Liver (tissue), 9 donors: Measurements from ENCODE around the gene CYTL1. TPM values are rescaled to one million over a fixed set of nuclear protein-coding genes. Genes with fewer than 3 reads are reported as not detected.

Experiments used
- DNase-seq: peaks from one replicate; pipeline ENCODE4 v3.0.0-alpha.2; 2017; ENCODE audit warnings: low spot score
- H3K27ac ChIP-seq, 2 donors: one replicate each; pipeline ENCODE4 v1.7.0; 2013; ENCODE audit warnings: inconsistent platforms in 2 of 2, low read length in 2 of 2, control low read depth in 1 of 2, low read depth in 1 of 2, mild to moderate bottlenecking in 1 of 2
- H3K27me3 ChIP-seq, 4 donors: one replicate each; pipeline versions ENCODE4 v1.6.1 to v1.7.0; 2013; ENCODE audit warnings: low read length in 3 of 4, inconsistent platforms in 1 of 4, mild to moderate bottlenecking in 1 of 4, moderate library complexity in 1 of 4; ENCODE audit not compliant: control insufficient read depth in 4 of 4, insufficient read depth in 4 of 4
- H3K36me3 ChIP-seq, 4 donors: one replicate each; pipeline versions ENCODE4 v1.6.1 to v1.7.0; 2013; ENCODE audit warnings: low read length in 3 of 4, mild to moderate bottlenecking in 3 of 4, low read depth in 1 of 4, moderate library complexity in 1 of 4; ENCODE audit not compliant: control insufficient read depth in 4 of 4, insufficient read depth in 3 of 4
- H3K4me1 ChIP-seq, 4 donors: one replicate each; pipeline versions ENCODE4 v1.6.1 to v1.7.0; 2013; ENCODE audit warnings: low read length in 3 of 4, mild to moderate bottlenecking in 3 of 4, moderate library complexity in 1 of 4; ENCODE audit not compliant: control insufficient read depth in 4 of 4, insufficient read depth in 4 of 4
- H3K4me3 ChIP-seq, 3 donors: one replicate each; pipeline versions ENCODE4 v1.6.1 to v1.7.0; 2013; ENCODE audit warnings: low read length in 3 of 3, control low read depth in 1 of 3, low read depth in 1 of 3, mild to moderate bottlenecking in 1 of 3
- H3K9ac ChIP-seq, 2 donors: one replicate each; pipeline ENCODE4 v1.7.0; 2013; ENCODE audit warnings: low read length in 2 of 2, mild to moderate bottlenecking in 2 of 2, moderate library complexity in 2 of 2, control low read depth in 1 of 2, low read depth in 1 of 2
- H3K9me3 ChIP-seq, 4 donors: one replicate each; pipeline versions ENCODE4 v1.6.1 to v1.7.0; 2013; ENCODE audit warnings: low read length in 3 of 4; ENCODE audit not compliant: control insufficient read depth in 4 of 4
- HNF4G ChIP-seq: IDR thresholded peaks from 2 replicates; pipeline ENCODE4 v1.6.1; 2016; ENCODE audit warnings: antibody characterized with exemption
- NR2F2 ChIP-seq: IDR thresholded peaks from 2 replicates; pipeline ENCODE4 v1.6.1; 2016; ENCODE audit warnings: antibody characterized with exemption
- RAD21 ChIP-seq, 2 donors: IDR thresholded peaks; 2 replicates each; pipeline ENCODE4 v1.6.1; 2016; ENCODE audit warnings: antibody characterized with exemption in 2 of 2, mild to moderate bottlenecking in 2 of 2
- SP1 ChIP-seq: IDR thresholded peaks from 2 replicates; pipeline ENCODE4 v1.6.1; 2018; ENCODE audit warnings: antibody characterized with exemption, mild to moderate bottlenecking
- TAF1 ChIP-seq: conservative IDR thresholded peaks from 2 replicates; pipeline ENCODE4 v1.6.1; 2016; ENCODE audit warnings: antibody characterized with exemption, mild to moderate bottlenecking
- YY1 ChIP-seq: IDR thresholded peaks from 2 replicates; pipeline ENCODE4 v1.6.1; 2016; ENCODE audit warnings: antibody characterized with exemption, mild to moderate bottlenecking
- WGBS: extraction: QIAGEN DNeasy Blood & Tissue Kit; methylation state at CpG from one replicate; pipeline ENCODE4 v1.1.7; 2013; 5-methylcytosine and 5-hydroxymethylcytosine counted together
- polyA plus RNA-seq, 2 donors: library from polyadenylated mRNA; stranded (reverse) in 1 of 2; unstranded in 1 of 2; fragments of 200-250 nt in 1 of 2; fragments of >200 nt in 1 of 2; fragmentation: Nextera tagmentation in 1 of 2; extraction: Ambion mirVana in 1 of 2; gene quantifications; one replicate each; pipeline versions ENCODE4 v1.2.1 to v1.2.3, GENCODE V29; 2013 to 2015
- total RNA-seq, 2 donors: library from RNA; depleted of rRNA; stranded (reverse); fragments of >200 nt; gene quantifications; one replicate each; pipeline ENCODE4 v1.2.3, GENCODE V29; 2014
- TF ChIP-seq, protein P1 (sequence below): fragments of 150-350 bp; IDR thresholded peaks from 2 replicates; pipeline ENCODE4 v1.5.1; 2017; ENCODE audit warnings: improper control_type of control experiment, low read depth, low read length; ENCODE audit not compliant: missing input control
- TF ChIP-seq, protein P2 (sequence below): IDR thresholded peaks from 2 replicates; pipeline ENCODE4 v1.6.1; 2016; ENCODE audit warnings: antibody characterized with exemption
- TF ChIP-seq, protein P3 (sequence below): IDR thresholded peaks from 2 replicates; pipeline ENCODE4 v1.6.1; 2016; ENCODE audit warnings: antibody characterized with exemption
- donor health status: healthy.
- donor health status: healthy.
- donor health status: healthy.
- donor health status: healthy.
- donor health status: healthy.

The CYTL1 gene
- total and polyA plus RNA-seq, 4 donors, result 0.13 to 4.6 TPM; not detected in 2

DNA sequence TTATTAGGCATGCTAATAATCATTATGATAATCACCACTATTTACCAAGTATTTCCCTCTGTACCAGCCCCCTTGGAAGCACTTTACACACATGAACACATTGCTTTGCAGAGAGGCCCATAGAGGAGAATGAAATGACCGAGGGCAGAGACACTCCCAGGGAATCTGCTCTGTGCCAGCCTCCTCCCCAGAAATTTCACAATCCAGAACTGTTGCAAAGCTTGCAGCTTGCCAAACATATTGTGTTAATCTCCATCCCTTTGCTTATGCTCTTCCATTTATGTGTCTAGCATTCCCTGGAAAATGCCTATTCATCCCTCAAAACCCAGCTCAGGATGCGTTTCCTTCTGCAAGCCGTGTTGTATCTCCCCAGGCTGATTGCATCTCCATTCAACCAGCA is 37.8 kb downstream of the CYTL1 start (continued):
- TF ChIP-seq, protein P1, sequence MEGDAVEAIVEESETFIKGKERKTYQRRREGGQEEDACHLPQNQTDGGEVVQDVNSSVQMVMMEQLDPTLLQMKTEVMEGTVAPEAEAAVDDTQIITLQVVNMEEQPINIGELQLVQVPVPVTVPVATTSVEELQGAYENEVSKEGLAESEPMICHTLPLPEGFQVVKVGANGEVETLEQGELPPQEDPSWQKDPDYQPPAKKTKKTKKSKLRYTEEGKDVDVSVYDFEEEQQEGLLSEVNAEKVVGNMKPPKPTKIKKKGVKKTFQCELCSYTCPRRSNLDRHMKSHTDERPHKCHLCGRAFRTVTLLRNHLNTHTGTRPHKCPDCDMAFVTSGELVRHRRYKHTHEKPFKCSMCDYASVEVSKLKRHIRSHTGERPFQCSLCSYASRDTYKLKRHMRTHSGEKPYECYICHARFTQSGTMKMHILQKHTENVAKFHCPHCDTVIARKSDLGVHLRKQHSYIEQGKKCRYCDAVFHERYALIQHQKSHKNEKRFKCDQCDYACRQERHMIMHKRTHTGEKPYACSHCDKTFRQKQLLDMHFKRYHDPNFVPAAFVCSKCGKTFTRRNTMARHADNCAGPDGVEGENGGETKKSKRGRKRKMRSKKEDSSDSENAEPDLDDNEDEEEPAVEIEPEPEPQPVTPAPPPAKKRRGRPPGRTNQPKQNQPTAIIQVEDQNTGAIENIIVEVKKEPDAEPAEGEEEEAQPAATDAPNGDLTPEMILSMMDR, result no peak
- TF ChIP-seq RAD21 (IDR thresholded peaks at IDR 0.05), result no peak

DNA sequence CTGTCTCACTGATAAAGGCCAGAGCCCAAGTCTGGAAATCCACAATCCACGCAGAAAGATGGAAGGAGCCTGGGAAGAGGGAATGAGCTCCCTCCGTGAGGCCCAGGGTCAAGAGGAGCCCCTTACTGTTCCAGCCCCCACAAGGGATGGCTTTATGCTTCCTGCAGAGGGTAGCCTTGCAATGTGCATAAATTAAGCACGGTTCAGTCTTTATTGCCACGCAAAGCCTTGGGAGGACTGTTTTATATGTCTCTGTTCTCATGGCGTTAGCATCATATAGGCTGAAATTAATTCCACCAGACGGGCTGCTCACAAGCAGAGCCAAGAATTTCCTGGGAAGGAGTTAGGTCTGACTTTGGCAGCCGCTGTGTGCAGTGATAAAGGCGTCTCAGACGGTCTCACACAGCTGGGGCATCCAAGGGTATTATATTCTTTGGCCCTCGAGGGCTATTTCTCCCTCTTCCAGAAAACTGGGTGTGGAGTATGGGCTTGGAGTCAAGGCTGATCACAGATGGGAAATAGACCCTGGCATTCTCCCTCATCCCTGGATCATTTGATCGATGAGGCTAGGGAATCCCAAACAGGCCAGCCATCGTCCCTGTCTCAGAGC is 38.5 kb downstream of the CYTL1 start:
- no peaks in the 10 kb centered on the region for H3K9me3 ChIP-seq
- no peaks in the 10 kb centered on the region for H3K36me3 ChIP-seq
- H3K4me3 ChIP-seq, result no peak overlapping the region
- H3K4me1 ChIP-seq, result no peaks in the 10 kb centered on the region
- no peak overlapping the region for H3K9ac ChIP-seq
- no peak for TF ChIP-seq NR2F2
- TF ChIP-seq YY1, result no peak
- TF ChIP-seq, protein P1, result no peak
- TF ChIP-seq, protein P2, sequence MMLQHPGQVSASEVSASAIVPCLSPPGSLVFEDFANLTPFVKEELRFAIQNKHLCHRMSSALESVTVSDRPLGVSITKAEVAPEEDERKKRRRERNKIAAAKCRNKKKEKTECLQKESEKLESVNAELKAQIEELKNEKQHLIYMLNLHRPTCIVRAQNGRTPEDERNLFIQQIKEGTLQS, result no peak
- no peak for TF ChIP-seq HNF4G
- H3K27ac ChIP-seq, result no peak overlapping the region
- no peaks in the 10 kb centered on the region for H3K27me3 ChIP-seq
- DNase-seq, result no peak
- WGBS, result 81% methylated on average over 12 of the region's 12 CpGs

DNA sequence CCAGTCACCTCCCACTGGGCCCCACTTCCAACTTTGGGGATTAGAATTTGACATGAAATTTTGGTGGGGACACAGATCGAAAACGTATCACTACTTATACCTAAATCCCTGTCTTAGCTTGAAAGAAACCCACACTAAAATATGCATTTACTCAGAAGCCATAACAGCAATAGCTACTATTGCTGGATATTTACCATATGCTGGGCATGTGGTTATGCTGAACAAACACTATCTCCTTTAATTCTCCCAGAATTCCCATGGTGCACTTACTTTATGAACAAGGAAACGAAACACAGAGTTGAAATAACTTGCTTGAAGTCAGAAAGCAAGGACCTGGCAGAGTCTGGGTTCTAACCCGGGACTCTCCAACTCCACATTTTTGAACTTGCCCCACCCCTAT is 39.3 kb downstream of the CYTL1 start:
- no peaks in the 10 kb centered on the region for H3K36me3 ChIP-seq
- no peak overlapping the region for H3K4me3 ChIP-seq
- peaks cover 0 to 5% (median under 1%) of the 10 kb centered on the region in 4 donors for H3K9me3 ChIP-seq
- no peak for DNase-seq
- no peaks in the 10 kb centered on the region for H3K4me1 ChIP-seq
- H3K27ac ChIP-seq, result no peak overlapping the region
- no peaks in the 10 kb centered on the region for H3K27me3 ChIP-seq
- no peak overlapping the region for H3K9ac ChIP-seq
- WGBS, result 85% methylated on average over 4 of the region's 4 CpGs
- TF ChIP-seq, protein P3, sequence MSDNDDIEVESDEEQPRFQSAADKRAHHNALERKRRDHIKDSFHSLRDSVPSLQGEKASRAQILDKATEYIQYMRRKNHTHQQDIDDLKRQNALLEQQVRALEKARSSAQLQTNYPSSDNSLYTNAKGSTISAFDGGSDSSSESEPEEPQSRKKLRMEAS, result no peak

DNA sequence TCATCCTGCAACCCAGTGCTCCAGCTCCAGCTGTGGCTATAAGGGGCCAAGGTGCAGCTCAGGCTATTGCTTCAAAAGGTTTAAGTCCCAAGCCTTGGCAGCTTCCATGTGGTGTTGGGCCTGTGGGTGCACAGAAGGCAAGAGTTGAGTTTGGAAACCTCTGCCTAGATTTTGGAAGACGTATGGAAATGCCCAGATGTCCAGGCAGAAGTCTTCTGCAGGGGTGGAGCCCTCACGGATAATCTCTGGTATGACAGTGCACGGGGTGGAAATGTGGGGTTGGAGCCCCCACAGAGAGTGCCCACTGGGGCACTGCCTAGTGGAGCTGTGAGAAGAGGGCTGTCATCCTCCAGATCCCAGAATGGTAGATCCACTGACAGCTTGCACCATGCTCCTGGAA is 44.5 kb downstream of the CYTL1 start:
- WGBS, result 89% methylated on average over 3 of the region's 3 CpGs
- H3K36me3 ChIP-seq, result no peaks in the 10 kb centered on the region
- H3K27me3 ChIP-seq, result no peaks in the 10 kb centered on the region
- TF ChIP-seq TAF1 (no peak), SP1 (no peak), NR2F2 (no peak)
- TF ChIP-seq, protein P3, result no peak
- TF ChIP-seq, protein P1, result no peak
- DNase-seq, result no peak
- peaks cover 0 to 10% (median 4%) of the 10 kb centered on the region in 4 donors for H3K9me3 ChIP-seq
- no peak overlapping the region for H3K27ac ChIP-seq
- no peak overlapping the region for H3K4me3 ChIP-seq
- no peak overlapping the region for H3K9ac ChIP-seq
- no peaks in the 10 kb centered on the region for H3K4me1 ChIP-seq
